GM12872 (cell line): ENCODE results near the gene SELPLG.

Source experiments
- TF ChIP-seq, protein P1 (sequence below): IDR thresholded peaks from 3 replicates; pipeline ENCODE4 v1.5.1; 2011; ENCODE audit warnings: low read depth, mild to moderate bottlenecking, low read length, moderate library complexity; ENCODE audit not compliant: insufficient read depth

Gene SELPLG

GRCh38 chr12:108573317-108573716 lies 60.4 kb downstream of the SELPLG start:
- TF ChIP-seq, protein P1, sequence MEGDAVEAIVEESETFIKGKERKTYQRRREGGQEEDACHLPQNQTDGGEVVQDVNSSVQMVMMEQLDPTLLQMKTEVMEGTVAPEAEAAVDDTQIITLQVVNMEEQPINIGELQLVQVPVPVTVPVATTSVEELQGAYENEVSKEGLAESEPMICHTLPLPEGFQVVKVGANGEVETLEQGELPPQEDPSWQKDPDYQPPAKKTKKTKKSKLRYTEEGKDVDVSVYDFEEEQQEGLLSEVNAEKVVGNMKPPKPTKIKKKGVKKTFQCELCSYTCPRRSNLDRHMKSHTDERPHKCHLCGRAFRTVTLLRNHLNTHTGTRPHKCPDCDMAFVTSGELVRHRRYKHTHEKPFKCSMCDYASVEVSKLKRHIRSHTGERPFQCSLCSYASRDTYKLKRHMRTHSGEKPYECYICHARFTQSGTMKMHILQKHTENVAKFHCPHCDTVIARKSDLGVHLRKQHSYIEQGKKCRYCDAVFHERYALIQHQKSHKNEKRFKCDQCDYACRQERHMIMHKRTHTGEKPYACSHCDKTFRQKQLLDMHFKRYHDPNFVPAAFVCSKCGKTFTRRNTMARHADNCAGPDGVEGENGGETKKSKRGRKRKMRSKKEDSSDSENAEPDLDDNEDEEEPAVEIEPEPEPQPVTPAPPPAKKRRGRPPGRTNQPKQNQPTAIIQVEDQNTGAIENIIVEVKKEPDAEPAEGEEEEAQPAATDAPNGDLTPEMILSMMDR = no peak

DNA sequence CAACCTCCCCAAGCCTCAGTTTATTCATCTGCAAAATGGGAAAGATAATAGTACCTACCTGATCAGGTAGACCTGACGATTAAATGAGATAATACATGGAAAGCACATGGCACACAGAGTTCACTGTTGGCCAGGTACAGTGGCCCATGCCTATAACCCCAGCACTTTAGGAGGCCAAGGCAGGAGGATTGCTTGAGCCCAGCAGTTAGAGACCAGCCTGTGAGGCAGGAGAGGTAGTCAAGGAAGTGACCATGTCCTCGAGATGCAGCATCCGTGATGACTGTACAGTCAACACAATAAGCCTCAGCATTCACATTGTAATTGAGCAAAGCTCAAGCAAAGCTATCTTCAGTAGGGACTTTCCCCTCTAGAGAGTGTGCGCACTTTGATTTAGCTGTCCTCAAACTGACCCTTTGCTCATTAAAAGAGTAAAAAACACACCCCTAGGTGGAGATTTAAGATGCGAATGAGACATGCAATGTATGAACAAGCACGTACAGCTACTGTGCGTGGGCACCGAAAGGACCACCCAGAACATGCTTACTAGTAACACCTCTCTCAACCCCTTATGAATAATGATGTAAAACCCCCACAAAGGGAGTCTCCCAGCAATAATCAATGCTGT lies 61.4 kb downstream of the SELPLG start:
- TF ChIP-seq, protein P1 = no peak
